Right ventricle myocardium inferior (tissue), 1 donor: ENCODE data around the gene YBX3. TPM values are rescaled to one million over a fixed set of nuclear protein-coding genes. Genes with fewer than 3 reads are reported as not detected.
"Not testable (repeated sequence)": the region's sequence is repeated elsewhere in the genome, so short reads cannot be mapped to it uniquely, and the experiment has no call there.

Source experiments
- ATAC-seq: fragments of 200-7000 bp; cut with Tn5 transposase; one replicate; pipeline ENCODE4 v1.9.1; 2020; ENCODE audit warnings: mild to moderate bottlenecking, moderate library complexity
- DNase-seq: peaks from one replicate; pipeline ENCODE4 v3.0.0; 2021; ENCODE audit errors: missing footprints
- intact Hi-C: fragments of 100-400 bp; cut with DNase I; formaldehyde crosslinking; loops from one replicate; pipeline ENCODE4 v1.11.0; 2022
- long read RNA-seq: library from polyadenylated mRNA; unstranded; transcript quantifications from one replicate; pipeline ENCODE4 v2.0.0, GENCODE V29; 2021
- total RNA-seq: library from RNA; stranded (reverse); fragmentation: NEBNext Ultra II Directional; extraction: Animal tissue kit (Norgen Biotek cat#: 25700); gene quantifications from one replicate; pipeline ENCODE4 v1.2.1, GENCODE V29; 2021
- donor health status: DM: no; HTN: yes; CAD: no; lungs with severe emphysema.

The YBX3 gene
- 594 TPM for total RNA-seq
- long read RNA-seq, transcript YBX3-202 (9 exons, 1,708 nt), result minor isoform, 327 of 739 reads
- long read RNA-seq, transcript YBX3-201 (10 exons, 1,796 nt), result major isoform, 340 of 739 reads
- long read RNA-seq, partial matches to known transcripts, result 5 of 739 reads
- long read RNA-seq, other reads (novel, unspliced or antisense), result 65 of 739 reads

DNA sequence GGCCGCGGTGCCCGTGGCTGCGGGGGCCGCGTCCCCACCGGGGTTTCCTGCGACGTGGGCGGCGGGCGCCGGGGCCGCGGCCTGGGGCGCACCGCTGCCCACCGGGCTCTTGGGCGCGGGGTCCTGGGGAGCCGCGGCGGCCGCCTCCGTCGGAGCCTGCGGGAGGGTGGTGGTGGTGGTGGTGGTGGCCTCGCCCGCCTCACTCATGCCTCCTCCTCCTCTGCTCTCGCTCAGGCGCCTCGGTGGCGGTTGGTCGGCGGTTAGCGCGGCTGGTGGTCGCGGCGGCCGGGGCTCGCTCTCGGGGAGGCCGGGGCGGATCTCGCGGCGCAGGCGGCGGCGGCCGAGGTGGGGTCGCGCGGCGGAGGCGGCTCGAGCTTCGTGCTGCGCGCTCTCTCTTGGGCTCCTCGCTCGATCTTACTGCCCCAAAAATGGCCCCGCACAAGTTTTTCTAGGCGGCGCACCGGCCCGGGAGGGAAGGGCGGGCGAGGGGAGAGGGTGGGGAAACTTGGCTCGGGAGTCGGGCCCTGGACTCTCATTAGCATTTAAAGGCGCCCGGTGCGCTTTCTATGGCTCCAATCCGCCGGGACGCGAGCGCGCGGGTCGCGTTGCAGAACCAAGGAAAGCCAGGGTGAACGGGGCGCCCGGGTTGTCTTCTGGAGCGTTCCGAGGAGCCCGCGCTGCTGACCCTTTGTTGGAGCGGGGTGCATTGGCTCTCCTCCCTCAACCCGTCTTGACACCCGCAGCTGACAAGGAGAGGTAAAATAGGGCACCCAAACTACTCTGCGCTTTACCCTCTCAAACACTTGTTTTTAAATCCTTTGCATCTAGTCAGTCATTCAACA lies at the start of gene YBX3:
YBX3 (minus strand) TSS at position 419 of the 842 bp plus-strand sequence; CDS start at position 207, 212 bp downstream.
- intact Hi-C loops, result loop anchor here (1.0 to 10.0 kb wide), 5 partner anchors 16 to 511 kb away; partner anchors contain the start of genes GABARAPL1 and MAGOHB
- peak; percentile 92 for DNase-seq
- ATAC-seq, result peak; percentile 88

DNA sequence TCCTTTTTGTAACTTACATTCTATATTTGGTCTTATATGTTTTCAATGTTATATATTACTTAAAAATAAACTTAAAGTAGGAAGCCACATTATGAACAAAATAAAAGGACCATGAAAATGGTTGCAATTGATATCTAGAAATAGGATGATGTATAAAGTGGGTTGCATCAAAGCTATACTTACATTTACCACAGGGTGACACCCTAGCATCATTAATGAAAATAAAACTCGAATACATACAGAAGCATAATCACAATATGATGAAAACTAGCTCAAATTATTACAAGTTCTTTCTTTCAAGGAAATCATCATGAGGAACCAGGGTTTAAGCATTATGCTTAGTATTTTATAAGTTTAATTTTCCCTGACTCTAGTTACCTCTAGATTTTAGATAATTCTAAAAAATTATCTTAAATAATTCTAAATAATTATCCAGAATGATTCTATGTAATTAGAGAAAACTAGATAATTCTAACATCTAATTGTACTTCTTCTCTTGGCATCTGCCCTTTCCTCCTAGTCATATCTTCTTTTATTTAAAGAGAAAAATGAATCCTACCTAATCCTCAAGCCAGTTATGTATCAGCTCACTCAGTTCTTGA lies 48.1 kb upstream of the YBX3 start:
- ATAC-seq (no peak), DNase-seq (no peak)
- intact Hi-C loops, result loop anchor here (1.0 to 2.0 kb wide), 2 partner anchors 428 to 716 kb away; no protein-coding TSS in a partner anchor

DNA sequence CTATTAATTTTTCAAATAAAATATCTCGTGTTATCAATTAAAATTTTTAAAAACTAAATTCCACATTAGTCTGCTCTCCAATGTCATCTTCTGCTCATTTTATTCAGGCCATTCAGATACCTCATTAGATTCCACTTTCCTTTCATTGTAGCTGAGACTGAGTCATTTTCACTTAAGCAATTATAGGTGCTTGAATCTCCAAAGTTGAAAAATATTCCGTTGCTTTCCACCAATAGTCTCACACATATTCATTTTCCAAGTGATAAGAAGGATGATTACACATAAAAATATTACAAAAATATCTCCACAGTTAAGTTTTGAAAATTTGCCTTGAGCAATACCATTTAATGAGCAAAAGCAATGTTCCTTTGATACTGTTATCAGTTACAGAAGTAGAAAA lies 36.5 kb upstream of the YBX3 start:
- intact Hi-C loops, result no loop called here
- ATAC-seq, result no peak
- no peak for DNase-seq

DNA sequence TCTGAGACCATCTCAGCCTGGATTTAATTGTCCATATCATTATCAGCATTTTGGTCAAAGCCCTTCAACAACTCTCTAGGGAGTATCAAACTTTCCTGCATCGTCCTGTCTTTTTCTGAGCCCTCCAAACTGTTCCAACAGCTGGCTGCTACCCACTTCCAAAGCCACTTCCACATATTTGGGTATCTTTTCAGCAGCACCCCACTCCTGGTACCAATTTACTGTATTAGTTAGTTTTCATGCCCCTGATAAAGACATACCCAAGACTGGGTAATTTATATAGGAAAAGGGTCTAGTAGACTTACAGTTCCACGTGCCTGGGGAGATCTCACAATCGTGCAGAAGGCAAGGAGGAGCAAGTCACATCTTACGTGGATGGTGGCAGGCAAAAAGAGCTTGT lies 33.1 kb upstream of the YBX3 start:
- no peak for ATAC-seq
- DNase-seq, result no peak
- intact Hi-C loops, result no loop called here

DNA sequence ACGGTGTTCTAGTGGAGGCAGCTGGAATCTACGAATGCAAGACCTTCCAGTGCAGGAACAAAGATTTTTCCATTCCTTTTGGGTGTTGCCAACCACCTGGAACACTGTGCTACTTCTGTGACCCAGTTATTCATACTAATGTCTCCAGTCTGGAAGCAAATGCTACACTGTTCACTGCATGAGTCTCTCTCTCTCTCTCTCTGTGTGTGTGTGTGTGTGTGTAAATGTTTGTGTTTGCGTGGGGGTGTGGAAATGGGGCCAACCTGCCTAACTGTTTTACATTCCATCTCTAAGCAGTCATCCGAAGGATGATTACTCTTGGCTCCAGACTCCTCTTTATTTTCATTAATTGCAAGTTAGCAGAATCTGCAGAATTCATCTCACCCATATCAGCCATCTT lies 29.9 kb upstream of the YBX3 start:
- intact Hi-C loops, result no loop called here
- ATAC-seq, result no peak
- no peak for DNase-seq

DNA sequence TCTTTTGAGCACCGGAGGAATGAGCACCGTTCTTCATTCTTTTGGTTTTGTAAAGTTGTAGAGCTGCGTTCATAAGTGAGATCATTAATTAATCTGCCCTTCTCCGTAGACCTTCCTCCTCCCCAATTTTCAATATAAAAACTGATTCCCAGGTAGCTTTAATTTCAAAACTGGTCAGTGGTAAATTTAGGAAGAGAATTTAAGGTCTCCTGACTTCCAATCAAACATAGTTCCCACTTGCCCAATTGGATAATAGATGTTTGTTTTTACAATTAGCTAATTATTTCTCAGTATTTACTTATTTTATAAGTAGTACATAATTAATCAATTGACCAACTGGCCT lies 27.2 kb upstream of the YBX3 start:
- DNase-seq, result no peak
- intact Hi-C loops, result loop anchor here (2.0 kb wide), 2 partner anchors 28 to 138 kb away; partner anchors contain the start of genes MAGOHB and YBX3
- no peak for ATAC-seq

DNA sequence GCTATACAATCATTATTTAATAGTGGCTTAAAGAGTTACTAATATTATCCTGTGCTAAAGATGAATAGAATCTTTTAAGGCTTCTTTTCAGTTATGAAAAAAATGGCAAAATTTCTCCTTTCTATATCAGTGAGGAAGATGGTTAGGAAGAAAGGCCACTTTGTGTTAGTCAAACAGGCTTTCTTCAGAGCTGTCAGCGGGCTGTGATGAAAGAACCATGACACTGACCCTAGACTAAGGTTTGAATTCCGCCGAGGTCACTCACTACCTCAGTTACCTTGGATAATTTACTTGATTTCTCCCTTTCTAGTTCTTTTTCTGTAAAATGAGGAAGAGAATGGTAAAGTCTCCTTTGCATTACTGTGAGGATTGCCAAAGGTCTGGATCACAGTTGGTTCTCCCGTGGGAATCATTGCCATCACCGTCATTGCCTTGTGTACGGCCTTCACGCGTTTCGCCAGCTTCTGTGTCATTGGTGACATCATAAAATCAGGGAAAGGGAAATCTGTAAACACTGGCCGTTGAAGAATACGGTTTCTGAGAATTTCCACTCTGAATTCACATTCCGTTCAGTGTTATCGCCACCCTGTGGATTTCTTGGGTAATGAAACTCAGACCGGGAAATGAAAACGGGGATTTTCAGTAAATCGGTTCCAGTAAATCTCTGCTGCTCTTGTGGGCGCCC lies 26.7 kb upstream of the YBX3 start:
- ATAC-seq (peak; percentile 94), DNase-seq (peak; percentile 61)
- intact Hi-C loops, result loop anchor here (2.0 kb wide), 2 partner anchors 27 to 137 kb away; partner anchors contain the start of genes MAGOHB and YBX3

DNA sequence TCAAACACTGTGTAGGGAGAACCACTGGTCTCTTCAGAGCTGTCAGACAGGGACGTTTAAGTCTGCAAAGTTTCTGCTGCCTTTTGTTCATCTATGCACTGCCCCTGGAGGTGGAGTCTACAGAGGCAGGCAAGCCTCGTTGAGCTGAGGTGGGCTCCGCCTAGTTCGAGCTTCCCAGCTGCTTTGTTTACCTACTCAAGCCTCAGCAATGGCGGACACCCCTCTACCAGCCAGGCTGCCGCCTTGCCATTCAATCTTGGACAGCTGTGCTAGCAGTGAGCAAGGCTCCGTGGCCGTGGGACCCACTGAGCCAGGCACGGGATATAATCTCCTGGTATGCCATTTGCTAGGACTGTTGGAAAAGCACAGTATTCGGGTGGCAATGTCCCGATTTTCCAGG lies 24.6 kb upstream of the YBX3 start:
- DNase-seq (no peak), ATAC-seq (no peak)
- intact Hi-C loops, result no loop called here

DNA sequence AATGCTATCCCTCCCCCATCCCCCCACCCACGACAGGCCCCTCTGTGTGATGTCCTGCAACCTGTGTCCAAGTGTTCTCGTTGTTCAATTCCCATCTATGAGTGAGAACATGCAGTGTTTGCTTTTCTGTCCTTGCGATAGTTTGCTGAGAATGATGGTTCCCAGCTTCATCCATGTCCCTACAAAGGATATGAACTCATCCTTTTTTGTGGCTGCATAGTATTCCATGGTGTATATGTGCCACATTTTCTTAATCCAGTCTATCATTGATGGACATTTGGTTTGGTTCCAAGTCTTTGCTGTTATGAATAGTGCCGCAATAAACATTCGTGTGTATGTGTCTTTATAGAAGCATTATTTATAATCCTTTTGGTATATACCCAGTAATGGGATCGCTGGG lies 20.3 kb upstream of the YBX3 start:
- ATAC-seq, DNase-seq, intact Hi-C loops: not testable (repeated sequence)

DNA sequence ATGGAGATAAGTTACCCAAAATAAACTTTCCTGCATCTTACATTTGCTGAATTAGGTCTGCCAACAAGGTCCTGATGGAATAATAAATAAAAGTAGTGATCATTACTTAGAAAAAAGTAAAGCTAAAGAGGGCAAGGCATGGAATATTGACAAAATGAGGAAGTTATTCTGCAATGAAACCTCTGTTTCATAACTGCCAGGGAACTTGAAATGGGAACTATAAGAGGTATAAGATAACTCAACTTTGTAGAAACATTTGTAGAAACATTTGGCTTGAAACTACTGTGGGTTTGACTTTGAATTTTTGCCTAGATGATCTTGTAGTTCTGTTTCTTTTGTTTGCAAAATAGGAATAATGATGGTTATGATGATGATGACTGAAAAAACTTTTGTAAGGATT lies 18.7 kb upstream of the YBX3 start:
- no peak for DNase-seq
- ATAC-seq, result no peak
- intact Hi-C loops, result no loop called here

DNA sequence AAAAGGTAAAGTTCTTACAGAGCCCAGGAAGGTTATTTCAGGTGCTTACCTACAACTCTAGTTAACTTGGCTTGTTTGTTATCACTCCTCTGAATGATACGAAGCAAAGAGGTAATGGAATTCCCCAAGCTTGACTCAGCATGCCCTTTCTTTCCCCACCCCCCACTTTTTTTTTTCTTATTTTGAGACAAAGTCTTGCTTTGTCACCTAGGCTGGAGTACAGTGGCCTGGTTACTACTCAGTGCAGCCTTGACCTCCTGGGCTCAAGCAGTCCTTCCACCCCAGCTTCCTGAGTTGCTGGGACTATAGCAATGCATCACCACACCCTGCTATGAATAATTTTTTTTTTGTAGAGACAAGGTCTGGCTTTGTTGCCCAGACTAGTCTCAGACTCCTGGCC lies 17.1 kb upstream of the YBX3 start:
- intact Hi-C loops, result no loop called here

DNA sequence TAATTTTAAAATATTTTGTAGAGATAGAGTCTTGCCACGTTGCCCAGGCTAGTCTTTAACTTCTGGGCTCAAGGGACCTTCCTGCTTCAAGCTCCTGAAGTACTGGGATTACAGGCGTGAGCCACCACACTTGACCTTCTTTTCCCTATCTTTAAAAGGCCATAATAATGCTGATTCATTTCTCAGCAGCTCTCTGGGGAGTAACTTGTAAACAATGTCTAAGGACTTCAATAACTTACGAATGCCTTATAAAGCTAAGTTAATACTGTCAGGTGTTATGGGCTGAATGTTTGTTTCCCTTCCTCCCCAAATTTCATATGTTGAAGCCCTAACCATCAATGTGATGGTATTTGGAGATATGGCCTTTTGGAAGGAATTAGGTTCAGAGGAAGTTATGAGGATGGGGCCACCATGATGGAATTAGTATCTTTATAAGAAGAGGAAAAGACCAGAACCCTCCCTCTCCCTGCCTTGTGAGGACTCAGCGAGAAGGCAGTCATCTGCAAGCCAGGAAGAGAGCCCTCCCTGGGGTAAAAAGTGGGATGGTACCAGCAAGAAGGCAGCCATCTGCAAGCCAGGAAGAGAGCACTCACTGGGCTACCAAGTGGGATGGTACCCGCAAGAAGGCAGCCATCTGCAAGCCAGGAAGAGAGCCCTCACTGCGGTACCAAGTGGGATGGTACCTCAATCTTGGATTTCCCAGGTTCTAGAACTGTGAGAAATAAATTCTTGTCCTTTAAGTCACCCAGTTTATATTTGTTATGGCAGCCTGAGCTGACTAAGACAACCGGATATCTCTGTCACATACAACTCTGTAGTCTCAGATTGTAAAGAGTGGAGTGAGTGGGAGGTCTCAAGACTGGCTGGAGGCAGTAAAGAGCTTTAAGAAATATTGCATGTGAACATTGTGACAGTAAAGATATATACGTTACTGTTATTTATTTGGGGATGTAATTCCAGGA lies 16.3 kb upstream of the YBX3 start:
- ATAC-seq, result no peak
- intact Hi-C loops, result no loop called here
- DNase-seq, result no peak

More for the DNA sequence above, 17.1 kb upstream of the YBX3 start:
- DNase-seq (no peak), ATAC-seq (no peak)

DNA sequence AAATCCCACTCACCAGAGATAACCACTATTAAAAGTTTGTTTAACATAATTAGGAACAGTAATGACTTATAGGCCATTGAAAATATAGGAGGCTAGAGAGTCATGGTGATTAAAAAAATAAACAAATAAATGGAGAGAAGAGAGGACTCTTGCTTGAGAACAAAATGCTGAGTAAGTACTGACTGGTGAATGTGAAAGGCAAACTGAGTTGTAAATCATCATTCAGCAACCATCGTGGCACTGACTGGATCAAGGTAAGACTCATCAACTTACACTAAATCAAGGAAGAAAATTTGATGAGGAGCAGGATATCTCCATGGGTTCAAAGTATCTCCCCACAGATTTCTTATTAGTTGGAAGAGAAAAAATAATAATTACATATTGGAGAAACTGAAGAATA lies 14.1 kb upstream of the YBX3 start:
- ATAC-seq, result no peak
- intact Hi-C loops, result no loop called here
- no peak for DNase-seq

DNA sequence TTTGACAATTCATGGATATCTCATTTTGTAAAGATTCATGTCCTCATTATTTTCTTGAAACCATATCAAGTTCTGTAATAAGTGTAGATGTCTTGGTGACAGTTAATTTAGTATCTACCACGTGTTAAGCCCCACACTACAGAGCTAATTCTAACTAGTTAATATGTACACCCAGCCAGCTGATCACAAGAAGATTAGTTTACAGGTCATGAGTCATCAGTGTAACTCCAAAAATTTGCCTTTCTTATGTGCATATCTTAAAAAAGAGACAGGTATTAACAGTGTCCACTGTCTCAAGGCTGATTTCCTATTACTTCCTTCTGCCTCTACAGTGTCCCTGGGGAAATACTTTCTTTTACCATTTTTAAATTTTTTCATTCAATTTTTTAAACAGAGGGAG lies 13.3 kb upstream of the YBX3 start:
- DNase-seq, result no peak
- no peak for ATAC-seq
- intact Hi-C loops, result no loop called here

DNA sequence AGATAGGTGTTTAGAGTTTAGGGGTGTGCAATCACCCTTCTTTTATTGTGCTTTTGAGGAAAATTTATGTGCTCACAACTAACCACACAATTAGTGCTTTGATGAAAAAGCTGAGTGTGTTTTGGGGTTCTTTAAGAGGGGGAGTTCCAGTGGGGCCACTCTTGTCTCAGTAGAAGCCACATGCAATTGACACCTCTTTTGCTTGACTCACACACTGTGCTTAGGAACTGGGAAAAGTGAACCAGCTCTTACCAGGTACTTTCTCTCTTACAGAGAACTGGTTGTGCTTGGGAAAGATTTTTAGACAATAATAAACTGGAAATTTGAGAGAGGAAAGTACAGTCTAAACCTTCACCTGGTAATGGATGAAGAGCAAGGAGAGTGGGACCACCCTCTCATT lies 12.3 kb upstream of the YBX3 start:
- DNase-seq, result no peak
- ATAC-seq, result no peak
- intact Hi-C loops, result no loop called here

DNA sequence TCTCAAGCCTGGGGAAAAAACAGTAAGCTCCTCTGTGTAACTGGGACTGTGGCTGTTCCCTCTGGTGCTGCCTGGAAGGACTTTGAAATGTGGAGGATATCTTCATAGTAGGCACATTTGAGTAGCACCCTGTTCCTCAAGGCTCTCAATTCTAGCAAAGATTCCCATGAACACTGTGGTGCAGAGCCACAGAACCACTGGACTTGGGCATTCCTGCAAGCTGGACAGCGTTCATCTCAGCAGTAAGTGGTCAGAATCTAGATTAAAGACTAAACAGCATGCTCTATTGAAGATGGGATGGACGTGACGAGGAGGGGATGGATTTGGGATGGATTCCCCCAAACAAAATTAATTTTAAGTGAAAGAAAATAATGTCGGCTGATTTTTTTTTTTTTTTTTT lies 9.4 kb upstream of the YBX3 start:
- ATAC-seq, result no peak
- intact Hi-C loops, result no loop called here
- no peak for DNase-seq

DNA sequence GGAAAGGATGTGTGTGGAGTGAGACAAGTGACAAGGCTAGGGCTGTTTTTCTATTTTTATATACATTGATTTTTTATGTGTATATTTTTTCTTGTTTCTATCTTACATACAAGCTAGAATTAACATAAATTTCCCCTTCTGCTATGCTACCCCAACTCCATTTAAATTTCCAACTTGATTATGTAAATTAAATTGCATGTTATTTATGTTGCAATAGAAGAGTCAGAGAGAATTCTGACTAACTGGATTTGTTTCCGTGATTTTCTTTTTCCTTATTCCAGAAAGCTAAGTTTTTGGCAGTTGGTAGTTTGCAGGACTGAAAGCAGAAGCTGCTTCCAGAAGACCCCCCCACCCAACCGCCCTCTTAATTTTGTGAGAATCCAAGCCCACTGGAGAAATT lies 8.9 kb upstream of the YBX3 start:
- intact Hi-C loops, result no loop called here
- ATAC-seq (no peak), DNase-seq (no peak)

DNA sequence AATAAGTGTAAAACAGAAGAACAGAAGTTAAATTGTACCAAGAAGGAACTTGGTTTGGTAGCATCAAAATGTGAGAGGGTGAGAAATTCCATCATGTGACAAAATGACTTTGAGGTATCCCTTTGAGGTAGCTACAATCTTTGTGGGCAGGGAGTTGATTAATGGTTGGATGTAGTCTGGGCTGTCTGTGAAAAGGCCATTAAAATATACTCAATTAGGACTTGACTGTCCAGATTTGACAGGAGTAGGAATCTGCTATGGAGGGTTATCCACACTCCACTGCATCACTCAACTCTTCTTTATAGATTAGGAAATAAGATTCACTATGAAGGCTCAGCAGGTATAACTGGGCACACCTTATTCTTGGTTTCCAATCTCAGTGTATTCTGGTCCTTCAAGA lies 7.4 kb upstream of the YBX3 start:
- DNase-seq, result no peak
- no peak for ATAC-seq
- intact Hi-C loops, result no loop called here
